Cardiac fibroblast (primary cell): Measurements from ENCODE around the gene TBX2.

Source experiments
- DNase-seq, 2 donors: peaks; one replicate each; pipeline versions ENCODE4 v3.0.0 to v3.0.0-alpha.2; 2010; ENCODE audit warnings: low read depth in 2 of 2
- H3K4me3 ChIP-seq, 2 donors: replicated peaks in 1 of 2; 1 replicate in 1 of 2; 2 replicates in 1 of 2; pipeline ENCODE4 v1.5.1; 2011; ENCODE audit warnings: low read depth in 2 of 2, low read length in 2 of 2, mild to moderate bottlenecking in 2 of 2, moderate library complexity in 1 of 2
- TF ChIP-seq, protein P1 (sequence below): IDR thresholded peaks from one replicate; pipeline ENCODE4 v1.5.1; 2011; ENCODE audit warnings: low read depth, mild to moderate bottlenecking, low read length, inconsistent platforms

Gene TBX2

DNA sequence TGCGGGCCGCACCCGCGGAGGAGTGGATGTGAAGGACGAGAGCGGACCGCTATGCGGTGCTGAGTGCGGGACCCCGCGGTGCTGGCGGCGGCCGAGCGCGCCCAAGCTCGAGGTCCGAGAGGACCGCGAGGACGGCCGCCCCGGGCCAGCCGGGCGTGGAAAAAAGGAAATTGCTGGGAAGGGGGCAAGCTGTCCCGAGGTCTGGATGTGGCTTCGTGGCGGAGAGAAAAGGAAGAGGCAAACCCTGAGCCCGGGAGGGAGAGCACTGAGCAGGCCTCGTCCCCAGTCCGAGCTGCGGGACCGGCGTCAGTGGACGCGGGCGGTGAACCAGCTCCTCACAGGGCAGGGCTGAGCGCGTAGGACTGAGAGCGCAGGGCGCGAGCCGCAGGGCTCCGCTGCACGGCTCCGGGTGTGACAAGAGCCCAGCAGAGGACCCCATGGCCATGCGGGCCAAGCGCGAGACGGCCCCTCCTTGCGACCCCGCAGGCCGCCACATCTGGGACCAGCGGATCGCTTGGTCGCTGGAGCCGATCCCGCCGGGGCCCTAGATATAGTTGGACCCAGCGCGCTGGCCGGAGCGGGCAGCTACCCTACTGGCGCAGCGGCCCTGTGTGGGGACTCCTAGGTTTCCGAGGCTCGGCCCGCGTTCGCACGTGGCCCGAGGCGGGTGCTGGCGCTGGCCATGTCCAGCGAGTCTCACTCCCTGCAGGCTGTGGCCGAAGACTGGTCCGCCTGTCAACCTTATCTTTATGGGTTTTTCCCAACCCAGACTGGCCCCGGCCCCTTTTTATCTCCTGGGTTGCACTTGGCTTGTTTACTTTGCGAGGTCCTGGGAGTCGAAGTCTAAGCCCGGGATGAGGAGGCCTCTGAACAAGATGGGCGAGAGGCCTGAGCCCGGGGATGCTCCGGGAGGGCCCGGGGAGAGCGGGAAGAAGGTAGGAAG lies 55.0 kb downstream of the TBX2 start:
- TF ChIP-seq, protein P1, sequence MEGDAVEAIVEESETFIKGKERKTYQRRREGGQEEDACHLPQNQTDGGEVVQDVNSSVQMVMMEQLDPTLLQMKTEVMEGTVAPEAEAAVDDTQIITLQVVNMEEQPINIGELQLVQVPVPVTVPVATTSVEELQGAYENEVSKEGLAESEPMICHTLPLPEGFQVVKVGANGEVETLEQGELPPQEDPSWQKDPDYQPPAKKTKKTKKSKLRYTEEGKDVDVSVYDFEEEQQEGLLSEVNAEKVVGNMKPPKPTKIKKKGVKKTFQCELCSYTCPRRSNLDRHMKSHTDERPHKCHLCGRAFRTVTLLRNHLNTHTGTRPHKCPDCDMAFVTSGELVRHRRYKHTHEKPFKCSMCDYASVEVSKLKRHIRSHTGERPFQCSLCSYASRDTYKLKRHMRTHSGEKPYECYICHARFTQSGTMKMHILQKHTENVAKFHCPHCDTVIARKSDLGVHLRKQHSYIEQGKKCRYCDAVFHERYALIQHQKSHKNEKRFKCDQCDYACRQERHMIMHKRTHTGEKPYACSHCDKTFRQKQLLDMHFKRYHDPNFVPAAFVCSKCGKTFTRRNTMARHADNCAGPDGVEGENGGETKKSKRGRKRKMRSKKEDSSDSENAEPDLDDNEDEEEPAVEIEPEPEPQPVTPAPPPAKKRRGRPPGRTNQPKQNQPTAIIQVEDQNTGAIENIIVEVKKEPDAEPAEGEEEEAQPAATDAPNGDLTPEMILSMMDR: no peak
- no peak for DNase-seq
- no peak overlapping the region for H3K4me3 ChIP-seq

DNA sequence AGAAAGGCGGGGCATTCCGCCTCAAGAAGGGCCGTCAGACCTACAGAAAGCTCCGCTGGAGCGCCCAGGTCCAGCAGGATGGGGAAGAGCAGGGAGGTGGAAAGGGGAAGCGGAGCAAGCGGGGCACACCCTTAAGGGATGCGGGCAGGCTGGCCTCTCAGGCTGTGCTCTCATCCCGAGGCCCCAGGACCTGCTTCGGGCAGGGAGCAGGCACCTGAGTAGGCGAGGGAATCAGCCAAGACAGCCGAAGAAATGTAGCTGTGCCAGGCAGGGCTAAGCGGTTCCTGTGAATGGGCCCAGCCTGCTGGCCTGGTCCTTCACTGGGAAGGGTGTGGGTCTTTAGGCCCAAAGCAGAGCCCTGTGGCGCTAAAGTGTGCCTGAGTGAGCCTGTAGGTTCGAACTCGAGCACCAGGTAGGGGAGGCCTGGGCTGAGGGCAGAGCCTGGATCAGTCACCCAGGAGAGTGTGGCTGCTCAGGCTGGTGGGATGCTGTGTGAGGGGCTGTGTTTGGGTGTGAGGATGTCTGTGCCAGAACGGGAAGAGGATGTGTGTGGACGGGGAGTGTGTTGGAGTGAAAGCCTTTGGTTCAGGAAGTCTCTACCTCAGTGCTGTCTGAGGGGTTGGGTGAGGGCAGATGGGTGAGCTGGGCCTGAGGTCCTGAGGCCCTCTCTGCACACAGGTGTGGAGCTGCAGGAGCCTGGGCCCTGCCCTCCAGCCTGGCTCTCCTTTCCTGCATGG lies 55.8 kb downstream of the TBX2 start:
- TF ChIP-seq, protein P1: no peak
- H3K4me3 ChIP-seq: no peak overlapping the region
- DNase-seq: no peak

DNA sequence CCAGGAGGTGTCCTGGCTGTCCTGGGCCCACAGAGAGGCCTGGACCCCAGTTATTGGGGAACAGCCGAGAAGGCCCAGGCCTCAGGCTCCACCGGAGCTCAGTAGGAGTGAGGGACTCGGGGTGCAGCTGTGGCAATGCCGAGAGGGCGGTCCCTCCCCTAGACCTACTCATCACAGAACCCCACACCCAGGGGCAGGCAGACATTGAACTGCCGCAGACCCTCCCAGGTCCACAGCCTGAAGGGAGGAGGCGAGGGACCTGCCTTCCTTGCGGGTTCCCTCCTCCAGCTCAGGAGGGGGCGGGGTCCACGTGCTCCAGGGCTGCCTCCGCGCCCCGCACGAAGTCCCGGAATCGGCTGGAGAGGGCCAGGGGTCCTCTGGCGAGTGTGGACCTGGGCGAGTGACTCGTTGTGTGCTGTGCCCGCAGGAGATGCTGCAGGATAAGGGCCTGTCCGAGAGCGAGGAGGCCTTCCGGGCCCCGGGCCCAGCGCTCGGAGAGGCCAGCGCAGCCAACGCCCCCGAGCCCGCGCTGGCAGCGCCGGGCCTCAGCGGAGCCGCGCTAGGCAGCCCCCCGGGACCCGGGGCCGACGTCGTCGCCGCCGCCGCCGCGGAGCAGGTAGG lies 56.5 kb downstream of the TBX2 start:
- no peak for DNase-seq
- TF ChIP-seq, protein P1: no peak
- H3K4me3 ChIP-seq: no peak overlapping the region

DNA sequence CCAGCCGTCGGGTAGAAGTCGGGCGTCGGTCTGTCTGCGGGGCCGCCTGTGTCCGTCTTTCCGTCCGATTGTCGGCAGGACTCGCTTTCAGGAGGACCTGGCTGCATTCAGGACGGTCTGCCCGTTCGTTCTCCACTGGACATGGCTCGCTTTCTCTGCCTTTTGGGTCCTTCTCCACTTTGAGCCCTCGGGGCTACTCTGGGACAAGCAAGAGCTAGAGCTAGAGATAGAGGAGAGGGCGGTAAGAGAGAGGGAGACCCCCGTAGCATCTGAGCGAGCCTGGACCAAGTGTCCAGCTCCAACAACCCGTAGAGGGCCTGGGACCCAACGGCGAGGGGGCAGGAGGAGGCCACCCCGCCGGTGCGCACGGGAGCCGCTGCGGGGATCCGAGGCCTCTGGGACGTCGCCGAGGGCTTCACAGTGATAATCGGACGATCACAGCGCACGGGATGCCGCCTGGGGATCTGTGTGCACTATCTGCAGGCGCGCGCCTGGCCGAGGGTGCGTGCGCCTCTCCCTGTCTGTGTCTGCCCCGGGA lies 57.1 kb downstream of the TBX2 start:
- DNase-seq: no peak
- H3K4me3 ChIP-seq: no peak overlapping the region

DNA sequence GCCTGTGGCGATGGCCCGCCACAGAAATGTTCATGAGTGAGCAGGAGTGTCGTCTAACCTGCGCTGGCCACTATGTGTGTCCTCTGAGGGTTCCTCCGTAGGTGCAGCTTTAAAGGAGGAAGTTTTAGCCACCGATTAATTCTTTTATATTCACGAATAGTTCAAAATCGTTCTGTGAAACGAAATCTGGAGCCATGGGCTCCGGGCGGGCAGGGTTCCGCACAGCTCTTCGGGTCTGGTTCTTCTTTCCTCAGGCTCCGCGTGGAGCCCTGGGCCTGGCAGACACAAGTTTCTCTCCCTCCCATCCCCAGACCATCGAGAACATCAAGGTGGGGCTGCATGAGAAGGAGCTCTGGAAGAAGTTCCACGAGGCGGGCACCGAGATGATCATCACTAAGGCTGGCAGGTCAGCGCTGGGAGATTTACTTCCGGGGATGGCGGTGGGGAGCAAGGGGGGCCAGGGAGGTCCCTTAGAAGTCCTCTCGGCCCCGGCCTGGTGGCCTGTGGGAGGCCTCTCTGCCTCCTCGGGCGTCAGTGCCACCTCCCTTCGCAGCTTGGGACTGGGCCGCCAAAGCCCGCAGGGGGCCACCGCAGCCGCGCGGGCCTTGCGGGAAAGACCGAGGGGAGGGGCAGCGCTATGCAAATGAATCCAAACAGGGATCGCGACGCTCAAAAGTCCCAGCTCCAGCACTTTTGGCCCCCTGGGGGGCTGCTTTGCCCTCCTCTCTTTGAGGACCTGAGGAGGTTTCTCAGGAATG lies 57.8 kb downstream of the TBX2 start:
- H3K4me3 ChIP-seq: no peak overlapping the region
- DNase-seq: no peak
- TF ChIP-seq, protein P1: no peak

More for the DNA sequence above, 57.1 kb downstream of the TBX2 start:
- TF ChIP-seq, protein P1: no peak

DNA sequence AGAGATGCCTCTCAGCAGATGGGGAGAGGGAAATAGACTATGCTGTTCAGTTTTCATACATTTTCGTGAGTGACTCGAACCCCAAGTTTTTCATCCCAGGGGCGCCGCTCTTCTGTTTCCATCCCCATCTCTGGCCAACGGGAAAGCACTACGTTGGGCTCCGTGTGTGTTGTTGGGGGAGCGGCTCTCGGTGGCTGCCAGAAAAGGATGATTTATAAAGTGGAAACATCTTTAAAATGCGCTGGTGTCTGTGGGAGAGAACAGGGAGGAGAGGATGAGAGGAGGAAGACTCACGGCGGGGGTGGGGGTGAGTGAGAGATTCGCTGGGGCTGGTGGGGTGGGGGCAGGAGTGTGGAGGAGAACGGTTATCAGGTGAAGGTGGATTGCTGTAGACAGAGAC lies 58.4 kb downstream of the TBX2 start:
- DNase-seq: no peak
- H3K4me3 ChIP-seq: no peak overlapping the region
- TF ChIP-seq, protein P1: no peak
